Measurements from ENCODE around the gene SCYGR5. TPM values are rescaled to one million over a fixed set of nuclear protein-coding genes. Genes with fewer than 3 reads are reported as not detected.

The SCYGR5 gene
- total RNA-seq, 1 experiment from 2014 or later: not detected

DNA sequence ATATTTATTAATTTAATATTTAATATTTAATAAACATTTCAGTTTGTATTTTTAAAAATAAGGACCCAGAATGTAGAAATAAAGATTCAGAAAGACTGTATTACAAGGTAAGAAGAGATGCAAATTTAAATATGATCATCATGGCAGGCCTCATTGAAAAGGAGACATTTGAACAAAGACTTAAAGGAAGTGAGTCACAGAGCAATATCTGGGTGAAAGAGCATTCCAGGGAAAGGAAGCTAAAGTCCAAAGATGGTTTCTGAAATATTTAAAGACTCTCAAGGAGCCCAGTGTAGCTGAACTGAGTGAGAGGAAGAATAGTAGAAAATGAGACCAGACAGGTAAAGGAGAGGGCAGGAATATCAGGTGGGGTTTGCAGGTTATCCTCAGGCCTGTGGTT lies 43.4 kb upstream of the SCYGR5 start:
- H3K27ac ChIP-seq (ENCODE audit: low read depth, low read length): no peak overlapping the region
- peaks cover 0 to 13% of the 10 kb centered on the region in 2 experiments; a peak in 2 of 4 replicates for H3K4me1 ChIP-seq (ENCODE audit: control insufficient read depth in 1 of 2, insufficient read depth in 2 of 2, low read length in 2 of 2)
- BruUV-seq (replicated peaks): no TSS peak
- ChIA-PET POLR2A (no interaction called here), RAD21 (ENCODE audit: low non-redundant PET in 1 of 2, low total read pairs in 2 of 2, uncharacterized antibody in 2 of 2, unreplicated experiment in 2 of 2) (no interaction called here), CTCF (no interaction called here)
- H3K4me2 ChIP-seq (ENCODE audit: low read length): peak overlapping the region; percentile 59
- ATAC-seq (peak; percentile 14; the same call in 1 of the 2 replicates), DNase-seq (ENCODE audit: low read depth, low spot score) (no peak)
- no peaks in the 10 kb centered on the region for H3K9me3 ChIP-seq (ENCODE audit: control insufficient read depth in 1 of 2, insufficient read depth in 1 of 2, low read depth in 1 of 2, low read length in 2 of 2)
- peaks cover 9% of the 10 kb centered on the region for H3K9me2 ChIP-seq (ENCODE audit: insufficient read depth)
- intact Hi-C loops (cut with micrococcal nuclease): no loop called here
- H2AFZ ChIP-seq (ENCODE audit: low read depth, low read length, poor library complexity, severe bottlenecking): peak overlapping the region; percentile 88
- H3K4me3 ChIP-seq (replicated peaks in 1 of 2; ENCODE audit: low read depth in 1 of 2, low read length in 2 of 2): no peak overlapping the region; a peak in 1 of 4 replicates
- no peak overlapping the region for H3K9ac ChIP-seq (ENCODE audit: low read length)
- TF ChIP-seq, protein P1, sequence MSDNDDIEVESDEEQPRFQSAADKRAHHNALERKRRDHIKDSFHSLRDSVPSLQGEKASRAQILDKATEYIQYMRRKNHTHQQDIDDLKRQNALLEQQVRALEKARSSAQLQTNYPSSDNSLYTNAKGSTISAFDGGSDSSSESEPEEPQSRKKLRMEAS (IDR thresholded peaks at IDR 0.05): no peak
- TF ChIP-seq FOSL1 (IDR thresholded peaks at IDR 0.05; ENCODE audit: low read depth): peak; percentile 35; the same call in 1 of the 2 replicates
- no peaks in the 10 kb centered on the region for H3K79me2 ChIP-seq (ENCODE audit: insufficient read depth, low read length)
- H3K36me3 ChIP-seq (ENCODE audit: control insufficient read depth in 1 of 2, insufficient read depth in 2 of 2, low read length in 2 of 2): no peaks in the 10 kb centered on the region
- H3K27me3 ChIP-seq (ENCODE audit: insufficient read depth, low read length): no peaks in the 10 kb centered on the region
- H4K20me1 ChIP-seq (ENCODE audit: insufficient read depth): no peaks in the 10 kb centered on the region

DNA sequence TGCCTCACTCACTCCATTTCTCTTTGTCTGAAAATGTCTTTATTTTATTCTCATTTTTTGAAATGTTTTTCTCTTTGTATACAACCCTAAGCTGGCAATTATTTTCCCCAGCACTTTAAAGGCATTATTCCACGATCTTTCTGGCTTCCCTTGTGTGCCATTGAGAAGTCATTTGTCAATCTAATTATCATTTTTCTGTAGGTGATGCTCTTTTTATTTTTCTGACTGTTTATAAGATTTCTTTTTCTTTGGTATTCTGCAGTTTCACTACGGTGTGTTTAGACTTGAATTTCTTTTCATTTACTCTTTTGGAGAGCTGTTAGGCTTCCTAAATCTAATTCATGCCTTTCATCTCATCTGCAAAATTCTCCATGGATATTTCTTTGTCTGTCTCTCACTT lies 41.2 kb upstream of the SCYGR5 start:
- no peak overlapping the region for H3K27ac ChIP-seq (ENCODE audit: low read depth, low read length)
- no peaks in the 10 kb centered on the region for H3K36me3 ChIP-seq (ENCODE audit: control insufficient read depth in 1 of 2, insufficient read depth in 2 of 2, low read length in 2 of 2)
- ATAC-seq (no peak), DNase-seq (ENCODE audit: low read depth, low spot score) (no peak)
- intact Hi-C loops (cut with micrococcal nuclease): no loop called here
- no peak overlapping the region for H3K4me2 ChIP-seq (ENCODE audit: low read length)
- H3K4me3 ChIP-seq (replicated peaks in 1 of 2; ENCODE audit: low read depth in 1 of 2, low read length in 2 of 2): no peak overlapping the region
- H3K27me3 ChIP-seq (ENCODE audit: insufficient read depth, low read length): no peaks in the 10 kb centered on the region
- CTCF ChIA-PET: no interaction called here
- BruUV-seq (replicated peaks): no TSS peak
- H4K20me1 ChIP-seq (ENCODE audit: insufficient read depth): no peaks in the 10 kb centered on the region
- H3K79me2 ChIP-seq (ENCODE audit: insufficient read depth, low read length): no peaks in the 10 kb centered on the region
- peaks cover 9% of the 10 kb centered on the region for H3K9me2 ChIP-seq (ENCODE audit: insufficient read depth)
- peaks cover 0 to 13% of the 10 kb centered on the region in 2 experiments; a peak in 2 of 4 replicates for H3K4me1 ChIP-seq (ENCODE audit: control insufficient read depth in 1 of 2, insufficient read depth in 2 of 2, low read length in 2 of 2)
- H2AFZ ChIP-seq (ENCODE audit: low read depth, low read length, poor library complexity, severe bottlenecking): no peak overlapping the region
- no peaks in the 10 kb centered on the region for H3K9me3 ChIP-seq (ENCODE audit: control insufficient read depth in 1 of 2, insufficient read depth in 1 of 2, low read depth in 1 of 2, low read length in 2 of 2)
- H3K9ac ChIP-seq (ENCODE audit: low read length): no peak overlapping the region
- RAD21 ChIA-PET (ENCODE audit: low non-redundant PET in 1 of 2, low total read pairs in 2 of 2, uncharacterized antibody in 2 of 2, unreplicated experiment in 2 of 2): no interaction called here
- POLR2A ChIA-PET: no interaction called here
- TF ChIP-seq CEBPB (IDR thresholded peaks at IDR 0.05; ENCODE audit: low read depth) (no peak), EZH2 (IDR thresholded peaks at IDR 0.05) (no peak), ELF1 (IDR thresholded peaks at IDR 0.05; ENCODE audit: borderline replicate concordance, low read depth) (no peak), POLR2AphosphoS5 (IDR thresholded peaks at IDR 0.05; ENCODE audit: low read depth, low read length) (no peak), JUND (IDR thresholded peaks at IDR 0.05) (no peak), POLR2A (IDR thresholded peaks at IDR 0.05; ENCODE audit: borderline replicate concordance, extremely low read depth, insufficient read depth, insufficient read length) (no peak), RAD21 (IDR thresholded peaks at IDR 0.05; ENCODE audit: low read depth) (no peak), EGR1 (IDR thresholded peaks at IDR 0.05; ENCODE audit: low read depth) (no peak), FOSL1 (IDR thresholded peaks at IDR 0.05; ENCODE audit: low read depth) (no peak), EZH2phosphoT487 (IDR thresholded peaks at IDR 0.05; ENCODE audit: borderline replicate concordance) (no peak), YY1 (IDR thresholded peaks at IDR 0.05; ENCODE audit: extremely low read depth, insufficient replicate concordance, low read depth, low read length) (no peak), SRF (IDR thresholded peaks at IDR 0.05; ENCODE audit: low read depth) (no peak)
- TF ChIP-seq, protein P2, sequence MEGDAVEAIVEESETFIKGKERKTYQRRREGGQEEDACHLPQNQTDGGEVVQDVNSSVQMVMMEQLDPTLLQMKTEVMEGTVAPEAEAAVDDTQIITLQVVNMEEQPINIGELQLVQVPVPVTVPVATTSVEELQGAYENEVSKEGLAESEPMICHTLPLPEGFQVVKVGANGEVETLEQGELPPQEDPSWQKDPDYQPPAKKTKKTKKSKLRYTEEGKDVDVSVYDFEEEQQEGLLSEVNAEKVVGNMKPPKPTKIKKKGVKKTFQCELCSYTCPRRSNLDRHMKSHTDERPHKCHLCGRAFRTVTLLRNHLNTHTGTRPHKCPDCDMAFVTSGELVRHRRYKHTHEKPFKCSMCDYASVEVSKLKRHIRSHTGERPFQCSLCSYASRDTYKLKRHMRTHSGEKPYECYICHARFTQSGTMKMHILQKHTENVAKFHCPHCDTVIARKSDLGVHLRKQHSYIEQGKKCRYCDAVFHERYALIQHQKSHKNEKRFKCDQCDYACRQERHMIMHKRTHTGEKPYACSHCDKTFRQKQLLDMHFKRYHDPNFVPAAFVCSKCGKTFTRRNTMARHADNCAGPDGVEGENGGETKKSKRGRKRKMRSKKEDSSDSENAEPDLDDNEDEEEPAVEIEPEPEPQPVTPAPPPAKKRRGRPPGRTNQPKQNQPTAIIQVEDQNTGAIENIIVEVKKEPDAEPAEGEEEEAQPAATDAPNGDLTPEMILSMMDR (IDR thresholded peaks at IDR 0.05 in 2 of 3, conservative IDR thresholded peaks at IDR 0.05 in 1 of 3; ENCODE audit: borderline replicate concordance in 1 of 3, insufficient read depth in 1 of 3, low read depth in 2 of 3, low read length in 2 of 3): no peak
- TF ChIP-seq, protein P3, sequence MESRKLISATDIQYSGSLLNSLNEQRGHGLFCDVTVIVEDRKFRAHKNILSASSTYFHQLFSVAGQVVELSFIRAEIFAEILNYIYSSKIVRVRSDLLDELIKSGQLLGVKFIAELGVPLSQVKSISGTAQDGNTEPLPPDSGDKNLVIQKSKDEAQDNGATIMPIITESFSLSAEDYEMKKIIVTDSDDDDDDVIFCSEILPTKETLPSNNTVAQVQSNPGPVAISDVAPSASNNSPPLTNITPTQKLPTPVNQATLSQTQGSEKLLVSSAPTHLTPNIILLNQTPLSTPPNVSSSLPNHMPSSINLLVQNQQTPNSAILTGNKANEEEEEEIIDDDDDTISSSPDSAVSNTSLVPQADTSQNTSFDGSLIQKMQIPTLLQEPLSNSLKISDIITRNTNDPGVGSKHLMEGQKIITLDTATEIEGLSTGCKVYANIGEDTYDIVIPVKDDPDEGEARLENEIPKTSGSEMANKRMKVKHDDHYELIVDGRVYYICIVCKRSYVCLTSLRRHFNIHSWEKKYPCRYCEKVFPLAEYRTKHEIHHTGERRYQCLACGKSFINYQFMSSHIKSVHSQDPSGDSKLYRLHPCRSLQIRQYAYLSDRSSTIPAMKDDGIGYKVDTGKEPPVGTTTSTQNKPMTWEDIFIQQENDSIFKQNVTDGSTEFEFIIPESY (IDR thresholded peaks at IDR 0.05; ENCODE audit: extremely low read depth, insufficient replicate concordance, low read length): no peak
- TF ChIP-seq, protein P4, sequence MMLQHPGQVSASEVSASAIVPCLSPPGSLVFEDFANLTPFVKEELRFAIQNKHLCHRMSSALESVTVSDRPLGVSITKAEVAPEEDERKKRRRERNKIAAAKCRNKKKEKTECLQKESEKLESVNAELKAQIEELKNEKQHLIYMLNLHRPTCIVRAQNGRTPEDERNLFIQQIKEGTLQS (IDR thresholded peaks at IDR 0.05): no peak
- TF ChIP-seq, protein P1 (IDR thresholded peaks at IDR 0.05): no peak

Data from HCT116 (cell line).